GM18907 (cell line): ENCODE results near the gene SPATA13.
"Not testable (repeated sequence)": the region's sequence is repeated elsewhere in the genome, so short reads cannot be mapped to it uniquely, and the experiment has no call there.

Experiments
- ATAC-seq: cut with Tn5 transposase; IDR thresholded peaks from one replicate; pipeline ENCODE4 v1.9.1; 2021; ENCODE audit warnings: mild to moderate bottlenecking, moderate library complexity; ENCODE audit not compliant: unreplicated experiment

SPATA13 gene

GRCh38 chr13:24307211-24308067, 146.9 kb downstream of the SPATA13 start:
- ATAC-seq: no peak

DNA sequence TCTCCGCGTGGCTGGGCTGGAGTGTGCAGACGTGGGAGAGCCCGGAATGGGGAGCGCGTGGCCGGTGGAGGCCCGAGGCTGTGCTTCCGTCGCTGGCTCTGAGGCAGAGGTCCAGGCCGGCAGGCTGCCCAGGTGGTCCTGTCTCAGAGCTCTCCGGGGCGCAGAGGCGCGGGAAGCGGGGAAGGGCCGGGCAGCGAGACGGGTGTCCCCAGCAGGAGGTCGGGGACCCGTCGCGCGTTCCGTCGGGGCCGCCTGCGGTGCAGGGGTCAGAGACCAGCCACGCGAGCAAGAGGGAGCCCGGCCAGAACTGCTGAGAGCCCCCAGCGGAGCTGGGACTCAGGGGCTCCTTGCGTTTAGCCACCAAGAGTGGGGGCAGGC, 147.5 kb downstream of the SPATA13 start:
- no peak for ATAC-seq

DNA sequence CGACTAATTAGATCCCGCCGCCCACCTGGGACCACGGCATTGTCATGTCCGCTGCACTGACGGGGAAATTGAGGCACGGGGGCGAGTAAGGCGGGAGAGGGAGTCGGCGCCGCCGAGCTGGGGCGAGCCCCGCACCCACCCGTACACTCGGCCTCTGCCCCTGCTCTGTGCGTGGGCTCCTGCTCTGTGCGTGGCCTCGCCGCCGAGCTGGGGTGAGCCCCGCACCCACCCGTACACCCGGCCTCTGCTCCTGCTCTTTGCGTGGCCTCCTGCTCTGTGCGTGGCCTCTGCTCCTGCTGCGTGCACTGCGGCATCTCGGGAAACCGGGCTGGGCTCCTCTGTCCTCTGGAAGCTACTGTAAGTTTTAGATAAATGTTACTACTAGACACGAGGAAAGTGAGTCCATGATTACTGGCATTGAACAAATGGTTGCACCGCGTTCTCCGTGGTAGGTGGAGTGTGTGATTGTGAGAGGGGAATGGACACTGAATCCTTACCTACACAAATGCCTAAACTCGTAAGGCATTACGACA, 148.0 kb downstream of the SPATA13 start:
- ATAC-seq: no peak

GRCh38 chr13:24309300-24309699, 148.8 kb downstream of the SPATA13 start, which contains the start of gene C1QTNF9:
Gene C1QTNF9, plus strand, starts transcription at chr13:24309580. Its CDS starts 6,424 bp downstream, at chr13:24316004.
- ATAC-seq: not testable (repeated sequence)

DNA sequence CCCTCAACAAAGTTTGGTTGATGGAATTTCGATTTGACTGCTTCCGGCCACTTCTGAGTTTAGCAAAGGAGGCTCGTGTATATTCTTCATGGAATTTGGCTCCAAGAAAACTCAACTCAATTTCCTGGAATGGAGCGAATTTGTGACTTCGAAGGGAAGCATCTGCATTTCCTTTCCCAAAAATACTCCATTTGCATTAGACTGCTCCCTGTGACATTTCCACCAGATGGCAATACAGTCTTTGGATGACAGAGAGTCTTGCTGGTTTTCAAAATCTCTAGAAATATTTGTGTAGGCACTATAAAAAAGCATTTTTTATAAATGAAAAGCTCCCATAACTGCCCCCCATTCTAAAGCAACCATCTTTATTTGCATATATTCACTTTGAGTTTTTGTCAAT, 152.9 kb downstream of the SPATA13 start:
- ATAC-seq: no peak

DNA sequence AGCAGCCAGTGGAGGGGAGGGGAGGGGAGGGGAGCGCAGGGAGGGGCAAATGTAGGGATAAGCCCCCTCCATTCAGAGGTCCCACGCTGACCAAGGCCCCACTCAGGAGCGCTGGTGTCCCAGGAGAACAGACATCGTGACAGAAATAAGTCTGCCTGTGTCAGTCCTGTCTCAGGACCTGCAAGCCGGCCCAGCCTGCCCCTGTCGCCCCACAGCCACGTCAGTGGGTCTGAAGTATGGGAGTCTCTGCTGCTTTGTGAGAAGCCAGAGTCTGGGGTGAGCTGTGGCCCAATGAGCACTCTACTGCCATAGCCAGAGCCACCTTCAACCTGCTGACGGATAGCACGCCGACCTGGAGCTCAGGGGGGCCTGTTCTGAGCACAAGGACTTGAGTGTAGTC, 157.3 kb downstream of the SPATA13 start:
- not testable (repeated sequence) for ATAC-seq

GRCh38 chr13:24318878-24319277, 158.4 kb downstream of the SPATA13 start:
- not testable (repeated sequence) for ATAC-seq

GRCh38 chr13:24319641-24320040, 159.1 kb downstream of the SPATA13 start:
- not testable (repeated sequence) for ATAC-seq

- not testable (repeated sequence) for ATAC-seq
Measured at GRCh38 chr13:24321416-24321815, 160.9 kb downstream of the SPATA13 start.

DNA sequence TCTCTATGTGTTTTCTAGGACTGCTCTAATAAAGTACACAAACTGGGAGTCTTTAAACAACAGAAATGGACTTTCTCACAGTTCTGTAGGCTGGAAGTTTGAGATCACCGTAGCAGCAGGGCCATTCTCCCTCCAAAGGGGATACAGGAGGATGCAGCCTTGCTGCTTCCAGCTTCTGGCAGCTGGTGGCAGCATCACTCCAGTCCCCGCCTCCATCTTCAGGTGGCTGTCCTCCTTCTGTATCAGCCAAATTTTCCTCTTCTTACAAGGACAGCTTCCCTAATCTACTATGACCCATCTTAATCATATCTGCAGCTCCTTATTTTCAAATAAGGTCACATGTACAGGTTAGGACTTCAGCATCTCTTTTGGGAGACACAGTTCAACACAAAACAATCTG, 161.9 kb downstream of the SPATA13 start:
- ATAC-seq: peak; percentile 54

DNA sequence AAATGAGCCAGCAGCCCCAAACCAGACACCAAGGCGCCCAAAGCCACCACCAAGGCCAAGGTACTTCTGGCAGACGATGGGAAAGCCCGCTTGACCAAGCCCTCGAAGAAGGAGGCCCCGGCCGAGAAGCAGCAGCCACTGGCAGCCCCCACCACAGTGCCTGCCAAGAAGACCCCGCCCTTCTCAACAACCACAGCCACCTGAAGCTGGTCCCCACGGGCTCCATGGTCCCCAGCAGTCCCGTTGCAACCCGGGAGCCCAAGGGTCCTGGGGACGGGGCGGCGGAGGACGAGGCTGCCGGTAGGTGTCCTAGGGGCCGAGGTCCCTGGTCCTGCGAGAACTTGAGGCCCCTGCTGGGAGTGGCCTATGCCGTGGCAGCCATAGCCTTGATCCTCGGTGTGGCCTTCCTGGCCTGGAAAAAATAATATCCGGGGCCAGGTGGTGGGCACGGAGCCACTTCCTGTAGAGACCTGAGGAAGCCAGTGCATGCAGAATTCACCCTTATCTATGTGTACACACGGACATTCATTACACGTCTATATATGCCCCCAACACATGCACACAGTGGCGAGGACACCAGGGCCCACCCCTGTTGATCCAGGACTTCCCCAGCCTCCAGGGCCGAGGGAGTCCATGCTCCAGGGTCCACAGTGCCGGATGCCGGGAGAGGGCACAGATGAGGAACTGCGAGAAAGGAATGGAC, 162.7 kb downstream of the SPATA13 start:
- ATAC-seq: no peak

- ATAC-seq: no peak
Measured at GRCh38 chr13:24323739-24324075, 163.2 kb downstream of the SPATA13 start.

DNA sequence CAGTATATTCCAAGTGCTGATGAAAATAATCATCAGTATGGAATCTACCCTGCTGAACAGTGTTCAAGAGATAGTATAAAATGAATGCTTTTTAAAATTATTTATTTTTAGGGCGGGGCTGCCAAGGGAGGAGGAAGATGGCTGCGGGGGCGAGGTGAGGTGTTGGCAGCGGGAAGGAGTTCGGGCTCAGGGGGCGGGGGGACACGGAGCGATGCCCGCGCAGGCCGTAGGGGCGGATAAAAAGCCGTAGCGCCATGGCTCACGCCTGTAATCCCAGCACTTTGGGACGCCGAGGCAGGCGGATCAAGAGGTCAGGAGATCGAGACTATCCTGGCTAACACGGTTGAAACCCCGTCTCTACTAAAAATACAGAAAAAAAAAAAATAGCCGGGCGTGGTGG, 167.1 kb downstream of the SPATA13 start:
- ATAC-seq: not testable (repeated sequence)

DNA sequence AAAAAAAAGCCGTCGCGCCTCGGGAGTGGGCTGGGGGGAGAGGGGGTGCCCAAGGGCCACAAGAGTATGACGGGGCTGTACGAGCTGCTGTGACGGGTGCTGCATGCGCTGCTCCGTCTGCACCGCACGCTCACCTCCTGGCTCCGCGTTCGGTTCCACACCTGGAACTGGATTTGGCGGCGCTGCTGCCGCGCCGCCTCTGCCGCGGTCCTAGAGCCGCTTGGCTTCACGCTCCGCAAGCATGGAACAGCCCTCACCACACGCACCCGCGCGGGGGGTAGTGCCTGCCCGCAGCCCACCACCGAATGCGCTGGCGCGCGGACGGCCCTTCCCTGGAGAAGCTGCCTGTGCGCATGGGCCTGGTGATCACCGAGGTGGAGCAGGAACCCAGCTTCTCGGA, 167.6 kb downstream of the SPATA13 start:
- ATAC-seq: no peak

GRCh38 chr13:24338721-24339120, 178.2 kb downstream of the SPATA13 start:
- no peak for ATAC-seq

DNA sequence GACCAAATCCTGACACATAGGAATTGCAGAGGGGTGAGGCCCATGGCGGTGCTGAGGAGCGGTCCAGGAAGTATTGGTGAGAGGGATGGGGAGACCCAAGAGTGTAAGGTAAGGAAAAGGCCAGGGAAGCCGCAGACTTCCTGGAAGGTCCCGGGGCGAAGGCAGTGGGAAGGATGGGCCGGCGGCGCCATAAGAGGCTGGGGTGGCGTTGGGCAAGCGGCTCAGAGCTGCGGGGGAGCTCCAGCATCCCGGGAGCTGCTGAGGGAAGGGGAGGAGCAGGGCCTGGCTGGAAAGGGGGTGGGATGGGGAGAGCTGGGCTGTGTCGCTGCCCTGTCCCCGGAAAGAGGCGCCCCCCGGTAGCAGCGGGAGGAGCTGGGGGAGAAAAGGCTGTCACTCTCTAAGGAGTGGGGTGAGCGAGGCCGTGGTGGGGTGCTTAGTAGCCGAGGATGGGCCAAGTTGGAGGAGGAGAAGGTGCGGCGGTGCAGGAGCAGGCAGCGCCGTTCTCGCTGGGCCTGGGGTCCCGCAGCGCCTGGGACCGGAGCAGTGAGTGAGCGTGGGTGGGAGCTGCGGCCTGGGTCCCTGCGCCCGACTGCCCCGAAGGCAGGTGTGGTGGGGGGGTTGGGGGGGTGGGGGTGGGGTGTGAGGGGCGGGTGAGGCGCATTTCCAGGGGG, 179.6 kb downstream of the SPATA13 start:
- no peak for ATAC-seq

DNA sequence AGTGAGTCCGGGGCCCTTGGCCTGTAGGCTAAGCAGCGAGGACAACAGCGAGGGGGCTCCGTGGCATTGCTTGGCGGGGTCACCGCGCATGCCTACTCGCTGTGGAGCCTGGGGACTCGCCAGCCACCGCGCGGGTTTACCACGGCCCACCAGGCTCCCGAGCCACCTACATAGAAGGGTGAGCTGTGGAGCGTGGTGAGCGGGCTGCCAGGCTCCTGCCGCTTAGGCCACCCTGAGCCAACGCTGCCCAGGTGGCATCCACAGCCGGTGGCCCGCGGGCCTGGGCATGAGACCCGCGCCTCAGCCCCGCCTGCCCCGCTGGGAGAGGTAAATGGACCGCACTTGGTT, 180.1 kb downstream of the SPATA13 start:
- ATAC-seq: no peak

DNA sequence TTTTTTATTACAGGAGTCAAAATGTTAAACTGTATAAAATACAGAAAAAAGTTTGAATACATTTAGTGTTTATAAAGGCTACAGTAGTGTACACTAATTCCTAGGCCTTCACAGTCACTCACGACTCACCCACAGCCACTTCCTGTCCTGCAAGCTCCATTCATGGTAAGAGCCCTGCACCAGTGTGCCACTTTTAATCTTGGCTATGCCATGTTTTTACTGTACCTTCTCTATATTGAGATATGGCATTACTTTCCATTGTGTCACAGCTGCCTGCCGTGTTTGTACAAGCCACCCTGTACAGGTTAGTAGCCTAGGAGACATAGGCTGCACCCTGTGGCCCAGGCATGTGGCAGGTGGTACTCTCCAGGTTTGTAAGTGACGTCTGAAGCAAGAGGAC, 180.9 kb downstream of the SPATA13 start:
- no peak for ATAC-seq

DNA sequence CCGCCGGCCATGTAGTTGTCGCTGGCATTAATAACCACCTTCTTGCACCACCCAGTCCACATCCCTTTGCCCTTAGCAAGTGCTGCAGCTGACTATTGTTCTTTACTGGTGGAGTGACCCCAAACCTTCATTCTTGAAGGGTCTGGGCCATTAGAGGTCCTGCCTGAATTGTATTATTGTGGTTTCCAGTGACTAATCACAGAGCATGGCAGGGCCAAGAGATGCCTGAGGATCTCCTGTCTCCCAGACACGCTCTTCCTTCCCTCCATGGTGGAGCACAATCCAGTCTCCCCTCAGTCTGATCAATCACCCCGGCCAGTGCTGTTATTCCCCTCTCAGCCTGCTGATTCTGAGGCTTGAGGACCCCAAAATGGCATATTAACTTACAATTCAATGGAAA, 187.9 kb downstream of the SPATA13 start:
- ATAC-seq: no peak

DNA sequence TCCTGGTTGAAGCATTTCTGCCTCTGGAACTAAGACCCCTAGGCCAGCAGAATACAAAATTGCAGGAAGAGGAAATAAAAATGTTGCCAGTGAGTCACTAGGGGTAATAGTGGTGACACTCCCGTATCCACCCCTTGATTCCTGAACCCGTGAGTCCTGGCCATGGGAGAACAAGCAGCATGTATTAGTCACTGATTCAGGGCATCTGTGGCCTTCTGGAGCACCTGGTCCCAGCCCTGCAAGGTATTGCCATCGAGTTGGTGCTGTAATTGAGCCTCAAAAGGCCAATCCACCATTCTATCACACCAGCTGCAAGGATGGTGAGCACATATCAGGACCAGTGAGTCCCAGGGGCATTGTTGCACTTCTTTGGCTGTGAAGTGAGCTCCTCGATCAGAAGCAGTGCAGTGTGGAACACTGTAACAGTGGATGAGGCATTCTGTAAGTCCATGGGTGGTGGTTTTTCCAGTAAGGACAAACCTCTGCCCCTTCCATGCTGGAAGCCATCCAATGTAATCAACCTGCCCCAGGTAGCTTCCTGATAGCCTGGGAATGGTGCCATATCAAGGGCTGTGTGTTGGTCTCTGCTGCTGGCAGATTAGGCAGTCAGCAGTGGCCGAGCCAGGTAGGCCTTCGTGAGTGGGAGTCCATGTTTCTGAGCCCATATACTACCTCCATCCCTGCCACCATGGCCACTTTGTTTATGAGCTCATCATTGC, 188.4 kb downstream of the SPATA13 start:
- ATAC-seq: no peak
